ENCODE data around the gene CFAP91.

Gene CFAP91

GRCh38 chr3:119679874-119680273 is 22.9 kb upstream of the CFAP91 start:
- no peak for TF ChIP-seq CTCF (conservative IDR thresholded peaks at IDR 0.05; ENCODE audit: low read length)
- no peak overlapping the region for H3K4me3 ChIP-seq (ENCODE audit: low read length)
- DNase-seq (ENCODE audit: low read depth), result no peak

GRCh38 chr3:119681279-119681678 is 21.5 kb upstream of the CFAP91 start:
- peak; percentile 65 for DNase-seq (ENCODE audit: low read depth)
- peak; percentile 71 for TF ChIP-seq CTCF (conservative IDR thresholded peaks at IDR 0.05; ENCODE audit: low read length)
- H3K4me3 ChIP-seq (ENCODE audit: low read length), result no peak overlapping the region

- DNase-seq (ENCODE audit: low read depth), result no peak
- no peak overlapping the region for H3K4me3 ChIP-seq (ENCODE audit: low read length)
- TF ChIP-seq CTCF (conservative IDR thresholded peaks at IDR 0.05; ENCODE audit: low read length), result no peak
These were observed 19.4 kb upstream of the CFAP91 start for GRCh38 chr3:119683421-119683820.

- TF ChIP-seq CTCF (conservative IDR thresholded peaks at IDR 0.05; ENCODE audit: low read length), result peak; percentile 55
- no peak overlapping the region for H3K4me3 ChIP-seq (ENCODE audit: low read length)
- DNase-seq (ENCODE audit: low read depth), result peak; percentile 36
These were observed 12.7 kb upstream of the CFAP91 start for GRCh38 chr3:119690043-119690656.

GRCh38 chr3:119695480-119695879 is 7.3 kb upstream of the CFAP91 start:
- DNase-seq (ENCODE audit: low read depth), result peak; percentile 16
- no peak overlapping the region for H3K4me3 ChIP-seq (ENCODE audit: low read length)
- no peak for TF ChIP-seq CTCF (conservative IDR thresholded peaks at IDR 0.05; ENCODE audit: low read length)

- DNase-seq (ENCODE audit: low read depth), result no peak
- no peak for TF ChIP-seq CTCF (conservative IDR thresholded peaks at IDR 0.05; ENCODE audit: low read length)
- no peak overlapping the region for H3K4me3 ChIP-seq (ENCODE audit: low read length)
These were observed 5.4 kb upstream of the CFAP91 start for GRCh38 chr3:119697394-119697793.

GRCh38 chr3:119700269-119700919 is 2.4 kb upstream of the CFAP91 start:
- no peak overlapping the region for H3K4me3 ChIP-seq (ENCODE audit: low read length)
- DNase-seq (ENCODE audit: low read depth), result peak; percentile 13
- TF ChIP-seq CTCF (conservative IDR thresholded peaks at IDR 0.05; ENCODE audit: low read length), result no peak
